ENCODE results near the gene MSGN1. TPM values are rescaled to one million over a fixed set of nuclear protein-coding genes. Genes with fewer than 3 reads are reported as not detected.

The MSGN1 gene
- total RNA-seq, 1 experiment from 2014 or later = not detected

DNA sequence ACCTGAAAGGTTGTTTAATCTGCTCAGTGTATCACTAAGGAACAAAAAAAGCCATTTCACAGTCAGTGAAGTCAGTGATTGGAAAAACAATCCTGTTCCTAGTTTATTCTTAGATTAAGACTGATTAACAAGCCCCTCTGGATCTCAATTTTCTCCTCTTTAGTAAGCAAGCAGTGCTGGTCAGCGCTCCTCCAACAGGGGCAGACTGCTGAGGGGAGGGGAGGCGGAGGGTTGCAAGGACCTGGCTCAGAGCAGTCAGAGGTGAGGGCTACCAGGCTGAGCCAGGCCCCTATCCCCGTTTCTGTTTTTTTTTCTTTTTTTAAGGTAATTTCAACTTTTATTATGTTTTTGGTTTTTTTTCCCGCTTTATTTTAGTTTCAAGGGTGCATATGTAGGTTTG lies 37.5 kb downstream of the MSGN1 start:
- Mint-ChIP-seq H3K27me3 (ENCODE audit: low read depth) (peaks cover 2% of the 10 kb centered on the region), H3K4me3 (no peak overlapping the region; a peak in 1 of 5 replicates), H3K36me3 (ENCODE audit: insufficient read depth in 1 of 3, low read depth in 3 of 3) (no peaks in the 10 kb centered on the region), H3K27ac (no peak overlapping the region), H3K4me1 (peaks cover 4 to 6% of the 10 kb centered on the region in 2 experiments), H3K9me3 (no peaks in the 10 kb centered on the region)
- Histone ChIP-seq H3K27me3 (ENCODE audit: insufficient read depth, low read length) (no peaks in the 10 kb centered on the region), H3K4ac (ENCODE audit: low read depth, low read length) (no peak overlapping the region), H2AFZ (ENCODE audit: low read length) (no peak overlapping the region), H2BK20ac (ENCODE audit: low read depth, low read length, poor library complexity, severe bottlenecking) (no peak overlapping the region), H3K4me1 (ENCODE audit: insufficient read depth, low read length) (no peaks in the 10 kb centered on the region), H3K14ac (ENCODE audit: insufficient read depth, low read length) (no peak overlapping the region), H3K27ac (ENCODE audit: insufficient read length, low read depth, low read length) (no peak overlapping the region), H3K23me2 (ENCODE audit: insufficient read length, low read depth, low read length, poor library complexity, severe bottlenecking) (no peaks in the 10 kb centered on the region), H4K91ac (ENCODE audit: insufficient read length, low read depth, low read length) (no peak overlapping the region), H3K9me3 (ENCODE audit: control insufficient read depth, low read depth, low read length) (no peaks in the 10 kb centered on the region), H3K18ac (ENCODE audit: insufficient read length, low read depth, low read length) (no peak overlapping the region), H2AK5ac (ENCODE audit: insufficient read length, low read length) (no peak overlapping the region), H4K5ac (ENCODE audit: insufficient read length, low read depth, low read length) (no peak overlapping the region), H2BK12ac (ENCODE audit: insufficient read length, low read depth, low read length) (no peak overlapping the region), H3K79me2 (ENCODE audit: insufficient read depth, low read length) (no peaks in the 10 kb centered on the region), H2BK15ac (ENCODE audit: low read depth, low read length) (no peak overlapping the region), H2BK5ac (ENCODE audit: insufficient read length, low read length) (no peak overlapping the region), H3K9ac (ENCODE audit: extremely low read depth, insufficient read length, low read length) (no peak overlapping the region), H3K56ac (ENCODE audit: insufficient read length, low read depth, low read length) (no peak overlapping the region), H3K23ac (ENCODE audit: insufficient read length, low read depth, low read length) (no peak overlapping the region), H2BK120ac (ENCODE audit: low read depth, low read length, poor library complexity, severe bottlenecking) (no peak overlapping the region), H4K20me1 (ENCODE audit: control insufficient read depth, insufficient read depth, insufficient read length) (no peaks in the 10 kb centered on the region), H3K79me1 (ENCODE audit: insufficient read depth, low read depth, low read length, poor library complexity, severe bottlenecking) (no peaks in the 10 kb centered on the region), H3K4me2 (ENCODE audit: insufficient read depth, insufficient read length, low read length) (no peak overlapping the region), H4K8ac (replicated peaks; ENCODE audit: insufficient read length, low read depth, low read length) (no peak overlapping the region), H3T11ph (ENCODE audit: low read length) (no peak overlapping the region)
- no CpG with 5 or more reads among the region's 4 CpGs for WGBS (ENCODE audit: extremely low coverage, insufficient read length, low lambda C conversion rate)
- DNase-seq = peak; percentile 44
- TF ChIP-seq, protein P1, sequence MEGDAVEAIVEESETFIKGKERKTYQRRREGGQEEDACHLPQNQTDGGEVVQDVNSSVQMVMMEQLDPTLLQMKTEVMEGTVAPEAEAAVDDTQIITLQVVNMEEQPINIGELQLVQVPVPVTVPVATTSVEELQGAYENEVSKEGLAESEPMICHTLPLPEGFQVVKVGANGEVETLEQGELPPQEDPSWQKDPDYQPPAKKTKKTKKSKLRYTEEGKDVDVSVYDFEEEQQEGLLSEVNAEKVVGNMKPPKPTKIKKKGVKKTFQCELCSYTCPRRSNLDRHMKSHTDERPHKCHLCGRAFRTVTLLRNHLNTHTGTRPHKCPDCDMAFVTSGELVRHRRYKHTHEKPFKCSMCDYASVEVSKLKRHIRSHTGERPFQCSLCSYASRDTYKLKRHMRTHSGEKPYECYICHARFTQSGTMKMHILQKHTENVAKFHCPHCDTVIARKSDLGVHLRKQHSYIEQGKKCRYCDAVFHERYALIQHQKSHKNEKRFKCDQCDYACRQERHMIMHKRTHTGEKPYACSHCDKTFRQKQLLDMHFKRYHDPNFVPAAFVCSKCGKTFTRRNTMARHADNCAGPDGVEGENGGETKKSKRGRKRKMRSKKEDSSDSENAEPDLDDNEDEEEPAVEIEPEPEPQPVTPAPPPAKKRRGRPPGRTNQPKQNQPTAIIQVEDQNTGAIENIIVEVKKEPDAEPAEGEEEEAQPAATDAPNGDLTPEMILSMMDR (conservative IDR thresholded peaks at IDR 0.05) = no peak; the same call in 2 of the 3 replicates

All from H9 (cell line).